ENCODE results near the gene CNTNAP2. TPM values are rescaled to one million over a fixed set of nuclear protein-coding genes. Genes with fewer than 3 reads are reported as not detected.

CNTNAP2 gene
- total and polyA plus RNA-seq, 2 of the 8 experiments (the other 6 are each of a cell fraction or from before 2014, with no cell fraction given) = 27.9 to 71.0 TPM

DNA sequence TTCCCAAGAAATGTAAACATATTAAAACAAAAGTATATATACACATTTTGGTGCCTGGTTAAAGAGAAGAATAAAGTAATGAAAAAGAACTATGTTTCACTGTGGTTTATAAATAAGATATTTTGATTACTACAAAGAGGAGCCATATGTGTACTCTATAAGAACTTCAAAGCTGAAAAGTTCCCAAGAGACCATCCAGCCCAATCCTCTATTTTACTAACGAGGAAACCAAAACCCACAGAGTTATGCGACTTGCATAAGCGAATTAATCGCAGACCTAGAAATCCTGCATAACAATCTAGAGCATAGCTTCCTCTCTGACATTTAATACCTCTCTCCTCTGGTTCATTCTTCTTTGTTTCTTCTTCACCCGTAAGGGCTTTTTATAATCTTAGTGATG, 937.1 kb downstream of the CNTNAP2 start (continued):
- TF ChIP-seq, protein P1, sequence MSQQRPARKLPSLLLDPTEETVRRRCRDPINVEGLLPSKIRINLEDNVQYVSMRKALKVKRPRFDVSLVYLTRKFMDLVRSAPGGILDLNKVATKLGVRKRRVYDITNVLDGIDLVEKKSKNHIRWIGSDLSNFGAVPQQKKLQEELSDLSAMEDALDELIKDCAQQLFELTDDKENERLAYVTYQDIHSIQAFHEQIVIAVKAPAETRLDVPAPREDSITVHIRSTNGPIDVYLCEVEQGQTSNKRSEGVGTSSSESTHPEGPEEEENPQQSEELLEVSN (IDR thresholded peaks at IDR 0.05) = no peak
- TF ChIP-seq CBX5 (IDR thresholded peaks at IDR 0.05; ENCODE audit: low read depth, low read length) (no peak), ZNF274 (IDR thresholded peaks at IDR 0.05; ENCODE audit: borderline replicate concordance, extremely low read depth, low read length) (no peak)
